GM04503 (cell line): ENCODE data around the gene CMTM2.
"Not testable (repeated sequence)": the region's sequence is repeated elsewhere in the genome, so short reads cannot be mapped to it uniquely, and the experiment has no call there.

ENCODE experiments used
- DNase-seq: peaks from one replicate; pipeline ENCODE4 v3.0.0-alpha.2; 2012; ENCODE audit warnings: low read depth

The CMTM2 gene

GRCh38 chr16:66630561-66631260 is 51.4 kb downstream of the CMTM2 start:
- DNase-seq, result not testable (repeated sequence)

GRCh38 chr16:66631558-66631957 is 52.3 kb downstream of the CMTM2 start:
- not testable (repeated sequence) for DNase-seq

GRCh38 chr16:66634527-66635196 is 55.4 kb downstream of the CMTM2 start:
- DNase-seq, result no peak

GRCh38 chr16:66635406-66635805 is 56.1 kb downstream of the CMTM2 start:
- DNase-seq, result no peak

DNA sequence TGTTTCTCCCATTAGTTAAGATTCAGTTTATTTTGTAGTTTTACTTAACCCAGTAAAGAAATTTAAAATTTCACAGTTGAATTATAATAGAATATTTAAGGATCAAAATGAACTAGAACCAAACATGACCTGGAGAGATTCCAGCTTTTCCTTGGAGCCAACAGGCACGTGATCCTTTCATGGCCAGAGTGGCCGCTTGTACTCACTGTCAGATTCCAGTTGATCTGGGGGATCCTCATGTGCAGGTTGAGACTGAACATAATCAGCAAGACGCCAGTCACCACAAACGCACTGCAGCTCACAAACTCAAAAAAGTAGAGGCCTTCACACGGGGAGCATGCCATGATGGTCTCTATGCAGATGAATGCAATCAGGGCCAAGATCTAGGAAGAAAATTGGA is 56.9 kb downstream of the CMTM2 start:
- DNase-seq, result no peak

GRCh38 chr16:66637806-66638205 is 58.5 kb downstream of the CMTM2 start:
- no peak for DNase-seq
